ENCODE results near the gene TGFBR2. TPM values are rescaled to one million over a fixed set of nuclear protein-coding genes. Genes with fewer than 3 reads are reported as not detected.

Gene TGFBR2
- total RNA-seq, 1 experiment from 2014 or later: 19.4 TPM

DNA sequence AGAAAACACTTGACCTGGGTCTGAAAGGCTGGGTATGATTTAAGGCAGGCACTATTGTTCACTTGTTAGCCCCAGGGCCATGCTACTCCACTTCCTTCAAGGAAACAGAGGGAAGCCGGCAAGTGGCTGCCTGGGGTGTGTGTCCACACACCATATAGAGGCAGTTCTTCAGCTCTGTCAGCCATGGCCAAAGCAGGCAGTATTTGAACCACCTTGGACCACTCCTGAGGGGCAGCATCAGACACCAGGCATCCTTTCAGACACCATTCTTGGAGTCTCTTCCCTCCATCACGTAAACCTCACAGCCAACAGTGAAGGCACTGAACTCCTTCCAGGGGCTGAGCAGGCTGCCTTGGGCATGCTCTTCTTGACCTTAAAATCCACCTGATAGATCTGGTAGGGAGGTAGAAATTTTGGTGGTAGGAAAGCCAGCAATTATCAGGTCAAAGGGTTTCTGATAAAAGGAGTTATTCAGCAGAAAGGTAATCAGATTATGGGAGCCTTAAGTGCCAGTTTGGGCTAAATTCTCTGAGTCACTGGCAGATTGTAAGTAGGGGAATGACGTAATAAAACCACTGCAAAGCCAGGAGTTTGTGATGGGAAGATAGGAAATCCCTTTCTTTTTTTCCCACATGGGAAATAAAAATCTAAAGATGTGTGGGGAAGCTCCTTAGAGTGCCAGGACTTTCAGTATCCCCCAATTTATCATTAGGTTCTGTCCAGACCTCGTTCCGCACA lies 20.2 kb downstream of the TGFBR2 start:
- in situ Hi-C loops (cut with HindIII; ENCODE audit: low pct_unique_long_range_greater_than_20kb, low sequenced_read_pairs): no loop called here
- no peak for DNase-seq (ENCODE audit: low read depth, low spot score)

- DNase-seq (ENCODE audit: low read depth, low spot score): no peak
- in situ Hi-C loops (cut with HindIII; ENCODE audit: low pct_unique_long_range_greater_than_20kb, low sequenced_read_pairs): no loop called here
These were observed 22.0 kb downstream of the TGFBR2 start for GRCh38 chr3:30628205-30628900.

DNA sequence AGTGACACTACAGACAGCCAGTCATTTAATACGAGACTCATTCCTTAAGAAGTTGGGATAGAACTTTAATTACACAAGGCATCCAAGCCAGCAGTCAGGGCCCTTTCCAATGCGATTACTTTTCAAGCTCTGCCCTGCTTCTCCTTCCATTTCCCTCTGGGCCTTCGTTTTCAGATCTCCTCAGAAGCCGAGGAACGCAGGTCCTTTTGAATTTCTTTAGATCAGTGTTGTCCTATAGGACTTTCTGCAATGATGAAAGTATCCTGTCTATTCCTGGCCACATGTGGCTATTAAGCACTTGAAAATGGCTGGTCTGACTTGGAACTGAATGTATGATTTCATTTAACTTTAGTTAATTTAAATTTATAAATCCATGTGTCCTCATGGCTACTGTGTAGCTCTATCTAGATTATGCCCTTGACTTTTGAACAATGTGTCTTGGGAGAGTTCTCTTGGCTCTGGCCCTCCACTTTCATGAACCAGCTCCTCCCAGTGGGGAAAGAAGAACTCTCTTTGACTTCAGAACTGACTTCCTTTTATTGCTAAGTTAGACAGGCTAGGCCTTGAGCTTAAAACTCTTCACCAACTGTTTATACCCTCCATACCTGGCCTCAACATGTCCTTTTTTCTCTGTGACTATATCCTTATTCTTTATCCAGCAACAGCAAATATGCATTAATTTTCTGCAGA lies 22.6 kb downstream of the TGFBR2 start:
- in situ Hi-C loops (cut with HindIII; ENCODE audit: low pct_unique_long_range_greater_than_20kb, low sequenced_read_pairs): no loop called here
- peak; percentile 75 for DNase-seq (ENCODE audit: low read depth, low spot score)

GRCh38 chr3:30629746-30630145 lies 23.3 kb downstream of the TGFBR2 start:
- in situ Hi-C loops (cut with HindIII; ENCODE audit: low pct_unique_long_range_greater_than_20kb, low sequenced_read_pairs): no loop called here
- DNase-seq (ENCODE audit: low read depth, low spot score): no peak

- in situ Hi-C loops (cut with HindIII; ENCODE audit: low pct_unique_long_range_greater_than_20kb, low sequenced_read_pairs): no loop called here
- no peak for DNase-seq (ENCODE audit: low read depth, low spot score)
These were observed 24.0 kb downstream of the TGFBR2 start for GRCh38 chr3:30630238-30631030.

DNA sequence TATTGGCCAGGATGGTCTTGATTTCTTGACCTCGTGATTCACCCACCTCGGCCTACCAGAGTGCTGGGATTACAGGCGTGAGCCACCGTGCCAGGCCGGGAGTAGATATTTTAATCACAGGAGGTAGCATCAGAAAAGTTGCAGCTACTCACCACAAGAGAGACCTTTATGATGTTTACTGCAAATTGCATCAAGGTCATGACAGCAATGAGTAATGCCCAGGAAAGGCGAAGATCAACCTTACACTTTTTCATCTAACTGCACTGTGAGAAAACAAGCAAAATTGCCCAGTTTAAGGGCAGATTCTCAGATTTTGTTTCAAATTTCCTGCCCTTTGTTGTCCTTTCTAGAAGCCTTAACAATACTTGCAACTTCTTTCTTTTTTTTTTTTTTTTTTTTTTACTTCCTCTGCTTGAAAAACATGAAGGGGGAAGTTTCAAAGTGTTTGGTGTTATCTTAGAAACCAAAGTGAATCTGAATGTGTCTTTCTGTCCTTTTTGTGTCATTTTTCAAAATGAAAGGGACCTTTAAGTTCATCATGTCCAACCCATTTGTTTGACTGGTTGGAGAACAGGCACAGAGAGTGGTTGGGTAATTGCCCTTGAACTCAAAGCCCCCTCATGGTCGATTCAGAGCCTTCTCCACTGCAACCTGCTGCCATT lies 25.0 kb downstream of the TGFBR2 start:
- no peak for DNase-seq (ENCODE audit: low read depth, low spot score)

DNA sequence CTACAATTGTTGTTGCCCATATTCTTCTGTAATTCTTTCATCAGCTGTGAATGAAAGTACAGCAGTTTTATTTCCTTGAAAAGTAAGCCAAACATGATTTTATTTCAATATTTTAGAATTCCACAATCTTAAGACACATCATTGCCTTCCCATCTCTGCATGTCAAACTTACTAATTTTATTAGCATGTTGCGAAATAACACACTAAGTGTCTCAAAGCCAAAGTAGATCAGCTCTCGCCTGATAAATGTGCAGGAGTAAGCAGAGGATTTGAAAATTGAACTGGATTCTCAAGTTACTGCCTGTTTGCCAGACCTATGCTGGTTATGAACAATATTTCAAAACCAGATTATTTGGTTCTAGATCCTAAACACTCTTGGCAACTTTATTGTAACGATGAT lies 25.7 kb downstream of the TGFBR2 start:
- in situ Hi-C loops (cut with HindIII; ENCODE audit: low pct_unique_long_range_greater_than_20kb, low sequenced_read_pairs): no loop called here
- DNase-seq (ENCODE audit: low read depth, low spot score): no peak

More for the DNA sequence above, 25.0 kb downstream of the TGFBR2 start:
- in situ Hi-C loops (cut with HindIII; ENCODE audit: low pct_unique_long_range_greater_than_20kb, low sequenced_read_pairs): no loop called here

DNA sequence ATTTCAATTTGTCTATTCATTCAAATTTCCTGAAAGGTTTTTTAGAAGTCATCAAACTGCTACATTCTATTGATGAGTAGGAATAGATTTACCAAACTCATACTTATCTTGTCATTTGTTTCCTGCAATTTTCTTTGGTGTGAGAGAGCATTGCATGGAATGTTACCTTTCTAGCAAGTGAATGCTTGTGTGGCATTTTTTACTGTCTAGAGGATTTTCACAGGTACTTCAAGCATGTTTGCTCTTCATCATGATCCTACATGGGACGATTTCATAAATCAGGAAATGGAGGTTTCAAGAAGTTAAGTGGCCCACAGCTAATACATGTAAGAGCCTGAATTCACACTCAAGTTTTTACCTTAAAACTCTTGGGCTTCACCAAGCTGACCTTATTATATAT lies 26.1 kb downstream of the TGFBR2 start:
- no peak for DNase-seq (ENCODE audit: low read depth, low spot score)
- in situ Hi-C loops (cut with HindIII; ENCODE audit: low pct_unique_long_range_greater_than_20kb, low sequenced_read_pairs): no loop called here

- in situ Hi-C loops (cut with HindIII; ENCODE audit: low pct_unique_long_range_greater_than_20kb, low sequenced_read_pairs): no loop called here
- no peak for DNase-seq (ENCODE audit: low read depth, low spot score)
These were observed 27.3 kb downstream of the TGFBR2 start for GRCh38 chr3:30633718-30634117.

GRCh38 chr3:30634761-30635735 lies 28.6 kb downstream of the TGFBR2 start:
- in situ Hi-C loops (cut with HindIII; ENCODE audit: low pct_unique_long_range_greater_than_20kb, low sequenced_read_pairs): no loop called here
- no peak for DNase-seq (ENCODE audit: low read depth, low spot score)

- no peak for DNase-seq (ENCODE audit: low read depth, low spot score)
- in situ Hi-C loops (cut with HindIII; ENCODE audit: low pct_unique_long_range_greater_than_20kb, low sequenced_read_pairs): no loop called here
These were observed 31.2 kb downstream of the TGFBR2 start for GRCh38 chr3:30637310-30638219.

- no peak for DNase-seq (ENCODE audit: low read depth, low spot score)
- in situ Hi-C loops (cut with HindIII; ENCODE audit: low pct_unique_long_range_greater_than_20kb, low sequenced_read_pairs): no loop called here
These were observed 32.4 kb downstream of the TGFBR2 start for GRCh38 chr3:30638685-30639412.

GRCh38 chr3:30639937-30640336 lies 33.5 kb downstream of the TGFBR2 start:
- no peak for DNase-seq (ENCODE audit: low read depth, low spot score)
- in situ Hi-C loops (cut with HindIII; ENCODE audit: low pct_unique_long_range_greater_than_20kb, low sequenced_read_pairs): no loop called here

- no peak for DNase-seq (ENCODE audit: low read depth, low spot score)
- in situ Hi-C loops (cut with HindIII; ENCODE audit: low pct_unique_long_range_greater_than_20kb, low sequenced_read_pairs): no loop called here
These were observed 34.5 kb downstream of the TGFBR2 start for GRCh38 chr3:30640851-30641250.
